ENCODE data around the gene KCNC4.

DNA sequence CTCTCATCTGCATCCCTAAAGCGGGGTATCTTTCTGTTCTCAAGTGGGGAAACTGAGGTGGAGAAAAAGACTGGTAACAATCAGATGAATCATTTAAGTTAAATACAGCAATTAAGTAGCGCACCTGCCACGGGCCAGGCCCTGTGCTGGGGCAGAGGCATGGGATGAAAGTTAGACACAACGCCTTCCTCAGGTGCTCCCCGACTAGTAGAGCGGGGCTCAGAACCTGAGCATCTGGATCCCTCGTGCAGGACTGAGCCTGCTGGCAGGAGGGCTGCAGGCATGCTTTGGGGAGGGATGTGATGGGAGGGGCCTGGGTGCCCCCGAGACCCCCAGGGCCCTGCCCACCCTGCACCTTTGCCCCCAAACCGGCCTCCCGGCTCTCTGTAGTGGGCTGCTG is 14.9 kb upstream of the KCNC4 start:
- no peak for TF ChIP-seq POLR2A (IDR thresholded peaks at IDR 0.05; ENCODE audit: low read depth, low read length)
- TF ChIP-seq, protein P1, sequence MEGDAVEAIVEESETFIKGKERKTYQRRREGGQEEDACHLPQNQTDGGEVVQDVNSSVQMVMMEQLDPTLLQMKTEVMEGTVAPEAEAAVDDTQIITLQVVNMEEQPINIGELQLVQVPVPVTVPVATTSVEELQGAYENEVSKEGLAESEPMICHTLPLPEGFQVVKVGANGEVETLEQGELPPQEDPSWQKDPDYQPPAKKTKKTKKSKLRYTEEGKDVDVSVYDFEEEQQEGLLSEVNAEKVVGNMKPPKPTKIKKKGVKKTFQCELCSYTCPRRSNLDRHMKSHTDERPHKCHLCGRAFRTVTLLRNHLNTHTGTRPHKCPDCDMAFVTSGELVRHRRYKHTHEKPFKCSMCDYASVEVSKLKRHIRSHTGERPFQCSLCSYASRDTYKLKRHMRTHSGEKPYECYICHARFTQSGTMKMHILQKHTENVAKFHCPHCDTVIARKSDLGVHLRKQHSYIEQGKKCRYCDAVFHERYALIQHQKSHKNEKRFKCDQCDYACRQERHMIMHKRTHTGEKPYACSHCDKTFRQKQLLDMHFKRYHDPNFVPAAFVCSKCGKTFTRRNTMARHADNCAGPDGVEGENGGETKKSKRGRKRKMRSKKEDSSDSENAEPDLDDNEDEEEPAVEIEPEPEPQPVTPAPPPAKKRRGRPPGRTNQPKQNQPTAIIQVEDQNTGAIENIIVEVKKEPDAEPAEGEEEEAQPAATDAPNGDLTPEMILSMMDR (conservative IDR thresholded peaks at IDR 0.05; ENCODE audit: low read depth, low read length) = no peak
- TF ChIP-seq CEBPB (IDR thresholded peaks at IDR 0.05; ENCODE audit: low read depth, low read length) = no peak
- TF ChIP-seq MXI1 (IDR thresholded peaks at IDR 0.05; ENCODE audit: borderline replicate concordance, low read depth, low read length) = no peak
- no peak for TF ChIP-seq MAZ (IDR thresholded peaks at IDR 0.05; ENCODE audit: borderline replicate concordance, low read depth, low read length)
- TF ChIP-seq, protein P2, sequence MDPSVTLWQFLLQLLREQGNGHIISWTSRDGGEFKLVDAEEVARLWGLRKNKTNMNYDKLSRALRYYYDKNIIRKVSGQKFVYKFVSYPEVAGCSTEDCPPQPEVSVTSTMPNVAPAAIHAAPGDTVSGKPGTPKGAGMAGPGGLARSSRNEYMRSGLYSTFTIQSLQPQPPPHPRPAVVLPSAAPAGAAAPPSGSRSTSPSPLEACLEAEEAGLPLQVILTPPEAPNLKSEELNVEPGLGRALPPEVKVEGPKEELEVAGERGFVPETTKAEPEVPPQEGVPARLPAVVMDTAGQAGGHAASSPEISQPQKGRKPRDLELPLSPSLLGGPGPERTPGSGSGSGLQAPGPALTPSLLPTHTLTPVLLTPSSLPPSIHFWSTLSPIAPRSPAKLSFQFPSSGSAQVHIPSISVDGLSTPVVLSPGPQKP (IDR thresholded peaks at IDR 0.05; ENCODE audit: borderline replicate concordance, low read depth, low read length) = no peak
- TF ChIP-seq MAFK (IDR thresholded peaks at IDR 0.05; ENCODE audit: low read depth, low read length) = no peak
- TF ChIP-seq FOS (IDR thresholded peaks at IDR 0.05; ENCODE audit: low read depth, low read length) = no peak
- TF ChIP-seq, protein P3, sequence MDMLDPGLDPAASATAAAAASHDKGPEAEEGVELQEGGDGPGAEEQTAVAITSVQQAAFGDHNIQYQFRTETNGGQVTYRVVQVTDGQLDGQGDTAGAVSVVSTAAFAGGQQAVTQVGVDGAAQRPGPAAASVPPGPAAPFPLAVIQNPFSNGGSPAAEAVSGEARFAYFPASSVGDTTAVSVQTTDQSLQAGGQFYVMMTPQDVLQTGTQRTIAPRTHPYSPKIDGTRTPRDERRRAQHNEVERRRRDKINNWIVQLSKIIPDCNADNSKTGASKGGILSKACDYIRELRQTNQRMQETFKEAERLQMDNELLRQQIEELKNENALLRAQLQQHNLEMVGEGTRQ (IDR thresholded peaks at IDR 0.05; ENCODE audit: low read depth, low read length) = no peak
- no peak for TF ChIP-seq RAD21 (IDR thresholded peaks at IDR 0.05; ENCODE audit: low read length)
- no peak for TF ChIP-seq CHD1 (IDR thresholded peaks at IDR 0.05; ENCODE audit: low read depth, low read length)
- no peak for TF ChIP-seq SMC3 (IDR thresholded peaks at IDR 0.05; ENCODE audit: low read depth, low read length)
